Testis (tissue), 3 donors: ENCODE data around the gene MINDY4. TPM values are rescaled to one million over a fixed set of nuclear protein-coding genes. Genes with fewer than 3 reads are reported as not detected.

ENCODE experiments used
- DNase-seq: peaks from one replicate; pipeline ENCODE4 v3.0.0-alpha.2; 2019
- H3K27ac ChIP-seq, 2 donors: fragments of 200-600 bp; sonication (generic); one replicate each; pipeline ENCODE4 v1.5.1; 2019
- H3K27me3 ChIP-seq: fragments of 200-600 bp; sonication (generic); one replicate; pipeline ENCODE4 v1.5.1; 2019
- H3K36me3 ChIP-seq: fragments of 200-600 bp; sonication (generic); one replicate; pipeline ENCODE4 v1.5.1; 2017; ENCODE audit warnings: low read depth; ENCODE audit errors: missing control alignments
- H3K4me1 ChIP-seq: fragments of 200-600 bp; sonication (generic); one replicate; pipeline ENCODE4 v1.5.1; 2019
- H3K4me3 ChIP-seq, 2 donors: fragments of 200-600 bp; sonication (generic); one replicate each; pipeline ENCODE4 v1.5.1; 2017 to 2019
- H3K9me3 ChIP-seq: fragments of 200-600 bp; sonication (generic); one replicate; pipeline ENCODE4 v1.5.1; 2017
- POLR2A ChIP-seq: fragments of 450-650 bp; IDR thresholded peaks from one replicate; pipeline ENCODE4 v1.6.1; 2017; ENCODE audit warnings: antibody characterized with exemption, mild to moderate bottlenecking, moderate library complexity
- WGBS, 2 donors: methylation state at CpG; one replicate each; pipeline ENCODE4 v1.1.5; 2018; 5-methylcytosine and 5-hydroxymethylcytosine counted together
- intact Hi-C: fragments of 100-400 bp; cut with DNase I; formaldehyde crosslinking; loops from one replicate; pipeline ENCODE4 v1.15.1; 2023; ENCODE audit warnings: low total_unique reads
- polyA plus RNA-seq: library from polyadenylated mRNA; stranded (reverse); fragments of 350-450 nt; fragmentation: Illumina TruSeq; extraction: RNeasy Lipid Tissue Mini Kit (QIAGEN cat#74804); gene quantifications from one replicate; pipeline ENCODE4 v1.2.3, GENCODE V29; 2014; ENCODE audit warnings: low read depth, low replicate concordance; ENCODE audit not compliant: insufficient read depth
- total RNA-seq, 2 donors: library from RNA; depleted of rRNA; stranded (reverse); fragments of >200 nt; gene quantifications; one replicate each; pipeline ENCODE4 v1.2.3, GENCODE V29; 2016
- TF ChIP-seq, protein P1 (sequence below), 3 experiments: fragments of 450-650 bp in 2 of 3; fragments of 200-600 bp in 1 of 3; sonication (generic) in 1 of 3; IDR thresholded peaks; one replicate each; pipeline ENCODE4 v1.5.1; 2016 to 2019; ENCODE audit warnings: antibody characterized with exemption in 3 of 3, mild to moderate bottlenecking in 2 of 3, moderate library complexity in 1 of 3

The MINDY4 gene
- total and polyA plus RNA-seq, 3 donors from 2014 or later, result 25.3 to 51.7 (median 47.6) TPM

DNA sequence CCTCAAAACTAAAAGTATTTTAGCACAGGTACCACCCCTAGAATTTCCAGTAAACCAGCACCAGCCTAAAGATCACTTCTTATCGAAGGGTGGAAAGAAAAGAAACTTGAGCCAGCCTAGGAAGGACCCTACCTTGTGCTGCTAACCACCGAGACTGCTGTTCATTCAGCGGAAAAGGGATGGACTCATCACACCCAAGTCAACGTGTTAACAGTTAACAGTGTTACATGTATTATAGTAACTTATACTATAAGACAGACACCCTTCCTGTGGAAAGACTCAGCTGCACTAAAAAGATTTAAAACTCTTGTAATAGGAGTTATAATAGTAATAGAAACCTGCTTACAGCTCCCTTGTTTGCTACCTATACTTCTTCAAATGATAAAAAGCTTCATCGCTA is 39.8 kb downstream of the MINDY4 start:
- Histone ChIP-seq H3K27ac (no peak overlapping the region), H3K4me3 (no peak overlapping the region), H3K36me3 (no peaks in the 10 kb centered on the region), H3K27me3 (no peaks in the 10 kb centered on the region), H3K9me3 (no peaks in the 10 kb centered on the region), H3K4me1 (peaks cover 17% of the 10 kb centered on the region)
- no peak for TF ChIP-seq POLR2A
- TF ChIP-seq, protein P1, sequence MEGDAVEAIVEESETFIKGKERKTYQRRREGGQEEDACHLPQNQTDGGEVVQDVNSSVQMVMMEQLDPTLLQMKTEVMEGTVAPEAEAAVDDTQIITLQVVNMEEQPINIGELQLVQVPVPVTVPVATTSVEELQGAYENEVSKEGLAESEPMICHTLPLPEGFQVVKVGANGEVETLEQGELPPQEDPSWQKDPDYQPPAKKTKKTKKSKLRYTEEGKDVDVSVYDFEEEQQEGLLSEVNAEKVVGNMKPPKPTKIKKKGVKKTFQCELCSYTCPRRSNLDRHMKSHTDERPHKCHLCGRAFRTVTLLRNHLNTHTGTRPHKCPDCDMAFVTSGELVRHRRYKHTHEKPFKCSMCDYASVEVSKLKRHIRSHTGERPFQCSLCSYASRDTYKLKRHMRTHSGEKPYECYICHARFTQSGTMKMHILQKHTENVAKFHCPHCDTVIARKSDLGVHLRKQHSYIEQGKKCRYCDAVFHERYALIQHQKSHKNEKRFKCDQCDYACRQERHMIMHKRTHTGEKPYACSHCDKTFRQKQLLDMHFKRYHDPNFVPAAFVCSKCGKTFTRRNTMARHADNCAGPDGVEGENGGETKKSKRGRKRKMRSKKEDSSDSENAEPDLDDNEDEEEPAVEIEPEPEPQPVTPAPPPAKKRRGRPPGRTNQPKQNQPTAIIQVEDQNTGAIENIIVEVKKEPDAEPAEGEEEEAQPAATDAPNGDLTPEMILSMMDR (IDR thresholded peaks at IDR 0.05), result no peak
- intact Hi-C loops, result no loop called here
- DNase-seq, result no peak
- WGBS, 2 donors, result 92 to 96% methylated on average over 5 of the region's 5 CpGs

DNA sequence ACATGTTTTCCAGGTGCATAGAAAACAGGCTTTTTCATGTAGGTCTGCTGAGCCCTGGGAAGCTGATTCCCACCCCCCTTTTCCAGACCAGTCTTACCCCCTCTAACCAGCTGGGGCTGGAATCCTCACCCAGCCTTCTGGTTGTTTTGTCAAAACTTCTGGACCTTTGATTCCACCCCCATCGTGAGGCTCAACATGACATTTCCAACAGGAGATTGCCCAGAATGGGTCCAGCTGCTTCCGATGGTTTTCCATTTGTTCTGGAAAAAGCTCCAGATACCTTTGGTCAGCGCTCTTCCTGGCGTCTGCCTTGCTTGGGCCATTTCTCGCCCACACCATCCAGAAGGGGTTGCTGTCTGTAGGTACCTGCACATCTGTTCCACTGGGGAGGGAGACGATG is 41.5 kb downstream of the MINDY4 start:
- WGBS, 2 donors, result 90 to 95% methylated on average over 6 of the region's 6 CpGs
- Histone ChIP-seq H3K27ac (peak overlapping the region in 1 of 2 donors; percentile 50), H3K27me3 (no peaks in the 10 kb centered on the region), H3K4me1 (peaks cover 29% of the 10 kb centered on the region), H3K9me3 (no peaks in the 10 kb centered on the region), H3K4me3 (no peak overlapping the region), H3K36me3 (no peaks in the 10 kb centered on the region)
- intact Hi-C loops, result no loop called here
- no peak for DNase-seq
- TF ChIP-seq POLR2A, result no peak
- TF ChIP-seq, protein P1 (IDR thresholded peaks at IDR 0.05), result no peak

- no peaks in the 10 kb centered on the region for H3K36me3 ChIP-seq
- intact Hi-C loops, result no loop called here
Observed at GRCh38 chr7:30813466-30813865, 42.2 kb downstream of the MINDY4 start.

GRCh38 chr7:30814700-30815387 is 43.6 kb downstream of the MINDY4 start:
- WGBS, 2 donors, result 84% methylated on average over 4 of the region's 4 CpGs
- Histone ChIP-seq H3K4me1 (peaks cover 29% of the 10 kb centered on the region), H3K36me3 (no peaks in the 10 kb centered on the region), H3K27me3 (no peaks in the 10 kb centered on the region), H3K27ac (peak overlapping the region; percentile 47 to 89), H3K9me3 (no peaks in the 10 kb centered on the region), H3K4me3 (no peak overlapping the region)
- TF ChIP-seq, protein P1 (IDR thresholded peaks at IDR 0.05), result no peak
- TF ChIP-seq POLR2A, result no peak
- DNase-seq, result no peak
- intact Hi-C loops, result no loop called here

More at GRCh38 chr7:30813466-30813865, 42.2 kb downstream of the MINDY4 start:
- H3K4me3 ChIP-seq, result no peak overlapping the region
- TF ChIP-seq POLR2A, result no peak
- TF ChIP-seq, protein P1 (IDR thresholded peaks at IDR 0.05), result no peak
- H3K9me3 ChIP-seq, result no peaks in the 10 kb centered on the region
- peaks cover 29% of the 10 kb centered on the region for H3K4me1 ChIP-seq
- no peaks in the 10 kb centered on the region for H3K27me3 ChIP-seq
- DNase-seq, result no peak
- peak overlapping the region in 1 of 2 donors; percentile 50 for H3K27ac ChIP-seq
- 67 to 78% methylated on average over 4 of the region's 4 CpGs for WGBS, 2 donors

- Histone ChIP-seq H3K27ac (peak overlapping the region; percentile 47 to 89), H3K4me1 (peaks cover 29% of the 10 kb centered on the region), H3K27me3 (no peaks in the 10 kb centered on the region), H3K9me3 (no peaks in the 10 kb centered on the region), H3K36me3 (no peaks in the 10 kb centered on the region), H3K4me3 (no peak overlapping the region)
- WGBS, 2 donors, result 76 to 77% methylated on average over 2 to 3 of the region's 3 CpGs
- no peak for DNase-seq
- TF ChIP-seq POLR2A, result no peak
- TF ChIP-seq, protein P1 (IDR thresholded peaks at IDR 0.05), result no peak
- intact Hi-C loops, result no loop called here
Observed at GRCh38 chr7:30815388-30815854, 44.2 kb downstream of the MINDY4 start.
